ENCODE data around the gene QRICH1.

QRICH1 gene

DNA sequence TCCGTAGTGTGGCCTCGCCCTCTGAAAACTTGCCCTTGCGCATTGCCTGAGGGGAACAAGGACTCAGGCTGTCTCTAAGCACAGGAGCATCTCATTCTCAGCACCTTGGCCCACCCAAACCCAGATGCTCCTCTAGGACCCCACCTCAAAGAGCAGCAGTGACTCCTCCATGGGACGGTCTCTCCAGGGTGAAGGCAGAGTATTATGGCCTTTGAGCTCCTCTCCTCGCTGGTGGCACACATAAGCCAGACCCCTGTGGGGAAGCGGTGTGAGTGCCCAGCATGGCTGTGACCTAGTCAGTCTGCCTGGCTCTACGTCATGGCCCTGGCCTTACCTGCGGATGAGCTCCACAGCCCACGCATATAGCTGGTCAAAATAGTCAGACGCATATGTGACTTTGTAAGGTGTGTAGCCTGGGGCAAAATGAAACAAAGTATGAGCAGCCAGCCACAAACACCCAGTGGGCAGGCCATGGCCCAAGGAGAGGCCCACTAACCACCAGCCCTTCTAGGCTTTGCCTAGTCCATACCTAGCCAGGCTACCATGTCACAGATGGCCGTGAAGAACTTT is 6.3 kb upstream of the QRICH1 start:
- ChIA-PET POLR2A (interaction anchor here (1.2 to 1.4 kb wide), 2 partner anchors 71 to 78 kb away, joined by 3 to 4 read pairs; partner anchors contain the start of gene IMPDH2), CTCF (no interaction called here)
- DNase-seq (ENCODE audit: extremely low spot score) = no peak
- no peak for TF ChIP-seq ARNT (IDR thresholded peaks at IDR 0.05)
- TF ChIP-seq FOXK2 (IDR thresholded peaks at IDR 0.05) = no peak
- TF ChIP-seq, protein P1, sequence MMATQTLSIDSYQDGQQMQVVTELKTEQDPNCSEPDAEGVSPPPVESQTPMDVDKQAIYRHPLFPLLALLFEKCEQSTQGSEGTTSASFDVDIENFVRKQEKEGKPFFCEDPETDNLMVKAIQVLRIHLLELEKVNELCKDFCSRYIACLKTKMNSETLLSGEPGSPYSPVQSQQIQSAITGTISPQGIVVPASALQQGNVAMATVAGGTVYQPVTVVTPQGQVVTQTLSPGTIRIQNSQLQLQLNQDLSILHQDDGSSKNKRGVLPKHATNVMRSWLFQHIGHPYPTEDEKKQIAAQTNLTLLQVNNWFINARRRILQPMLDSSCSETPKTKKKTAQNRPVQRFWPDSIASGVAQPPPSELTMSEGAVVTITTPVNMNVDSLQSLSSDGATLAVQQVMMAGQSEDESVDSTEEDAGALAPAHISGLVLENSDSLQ (IDR thresholded peaks at IDR 0.05) = no peak
- TF ChIP-seq SP1 (IDR thresholded peaks at IDR 0.05) = no peak
- no peak for TF ChIP-seq FOXA1 (IDR thresholded peaks at IDR 0.05)
- no peak for TF ChIP-seq L3MBTL2 (conservative IDR thresholded peaks at IDR 0.05)
- no peak for TF ChIP-seq HDGF (IDR thresholded peaks at IDR 0.05; ENCODE audit: borderline replicate concordance)

DNA sequence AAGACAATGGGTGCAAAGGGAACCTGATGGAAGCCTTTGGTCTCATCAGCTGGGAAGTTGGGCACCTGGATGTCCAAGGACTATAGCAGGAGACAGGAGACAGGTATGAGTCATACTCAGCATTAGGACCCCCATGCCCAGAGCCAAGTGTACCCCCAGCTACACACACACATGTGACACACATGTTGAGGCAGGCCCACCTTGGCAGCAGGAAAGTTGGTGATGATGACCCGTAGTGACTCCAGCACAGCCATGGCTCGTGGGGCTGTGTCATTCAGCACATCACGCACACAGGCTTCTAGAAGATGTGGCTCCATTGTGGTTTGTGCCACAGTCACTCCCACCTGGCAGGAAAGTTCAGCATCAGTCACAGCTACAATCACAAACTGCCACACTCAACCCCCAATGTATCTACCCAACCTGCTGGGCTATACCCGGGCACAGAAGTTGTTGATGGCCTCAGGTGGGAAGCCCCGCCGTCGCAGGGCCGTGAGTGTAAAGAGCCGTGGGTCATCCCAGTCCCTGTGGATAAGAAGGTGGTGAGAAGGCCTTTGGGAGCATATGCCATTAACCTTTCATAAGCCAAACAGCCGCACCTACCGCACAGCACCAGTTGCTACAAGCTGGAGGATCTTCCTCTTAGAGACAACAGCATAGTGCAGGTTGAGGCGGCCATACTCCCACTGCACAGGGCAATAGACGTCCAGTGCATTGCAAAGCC is 5.2 kb upstream of the QRICH1 start:
- no peak for DNase-seq (ENCODE audit: extremely low spot score)
- TF ChIP-seq LEF1 (IDR thresholded peaks at IDR 0.05; ENCODE audit: borderline replicate concordance) (no peak), SP1 (IDR thresholded peaks at IDR 0.05) (no peak), TARDBP (IDR thresholded peaks at IDR 0.05) (no peak), SUZ12 (IDR thresholded peaks at IDR 0.05) (no peak), ZNF384 (IDR thresholded peaks at IDR 0.05) (no peak), L3MBTL2 (conservative IDR thresholded peaks at IDR 0.05) (no peak), ELF4 (IDR thresholded peaks at IDR 0.05) (no peak), BHLHE40 (IDR thresholded peaks at IDR 0.05; ENCODE audit: borderline replicate concordance) (no peak)
- TF ChIP-seq, protein P1 (IDR thresholded peaks at IDR 0.05) = no peak
- ChIA-PET CTCF (no interaction called here), POLR2A (interaction anchor here (1.2 to 1.4 kb wide), 2 partner anchors 70 to 77 kb away, joined by 3 to 4 read pairs; partner anchors contain the start of gene IMPDH2)

DNA sequence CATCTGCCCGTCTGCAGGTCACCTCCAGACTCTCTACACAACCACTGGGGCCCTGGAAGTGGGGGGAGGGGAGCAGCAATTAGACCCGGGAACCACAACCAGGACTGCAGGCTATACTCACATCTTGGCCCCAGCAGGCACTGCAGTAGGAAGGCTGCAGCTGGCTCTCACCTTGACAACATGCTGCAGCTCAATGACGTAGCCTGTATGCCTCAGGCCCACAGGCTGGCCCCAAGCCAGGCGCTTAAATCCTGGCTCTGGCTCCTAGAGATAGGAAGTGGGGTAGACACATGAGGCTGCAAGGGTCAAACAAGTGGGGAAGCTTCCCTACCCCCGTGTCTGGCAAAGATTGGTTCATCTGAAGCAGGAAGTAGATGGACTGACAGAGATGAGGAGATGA is 4.6 kb upstream of the QRICH1 start:
- CTCF ChIA-PET = no interaction called here
- POLR2A ChIA-PET = no interaction called here
- no peak for DNase-seq (ENCODE audit: extremely low spot score)
- TF ChIP-seq ARNT (IDR thresholded peaks at IDR 0.05) (no peak), FOXM1 (IDR thresholded peaks at IDR 0.05; ENCODE audit: borderline replicate concordance) (no peak), ELF4 (IDR thresholded peaks at IDR 0.05) (no peak), TARDBP (IDR thresholded peaks at IDR 0.05) (no peak), L3MBTL2 (conservative IDR thresholded peaks at IDR 0.05) (no peak), FOXK2 (IDR thresholded peaks at IDR 0.05) (no peak), ZNF384 (IDR thresholded peaks at IDR 0.05) (no peak), FOXA1 (IDR thresholded peaks at IDR 0.05) (no peak), SUZ12 (IDR thresholded peaks at IDR 0.05) (no peak), HDGF (IDR thresholded peaks at IDR 0.05; ENCODE audit: borderline replicate concordance) (no peak), SP1 (IDR thresholded peaks at IDR 0.05) (no peak), CTBP1 (IDR thresholded peaks at IDR 0.05; ENCODE audit: borderline replicate concordance) (no peak)
- TF ChIP-seq, protein P1 (IDR thresholded peaks at IDR 0.05) = no peak

DNA sequence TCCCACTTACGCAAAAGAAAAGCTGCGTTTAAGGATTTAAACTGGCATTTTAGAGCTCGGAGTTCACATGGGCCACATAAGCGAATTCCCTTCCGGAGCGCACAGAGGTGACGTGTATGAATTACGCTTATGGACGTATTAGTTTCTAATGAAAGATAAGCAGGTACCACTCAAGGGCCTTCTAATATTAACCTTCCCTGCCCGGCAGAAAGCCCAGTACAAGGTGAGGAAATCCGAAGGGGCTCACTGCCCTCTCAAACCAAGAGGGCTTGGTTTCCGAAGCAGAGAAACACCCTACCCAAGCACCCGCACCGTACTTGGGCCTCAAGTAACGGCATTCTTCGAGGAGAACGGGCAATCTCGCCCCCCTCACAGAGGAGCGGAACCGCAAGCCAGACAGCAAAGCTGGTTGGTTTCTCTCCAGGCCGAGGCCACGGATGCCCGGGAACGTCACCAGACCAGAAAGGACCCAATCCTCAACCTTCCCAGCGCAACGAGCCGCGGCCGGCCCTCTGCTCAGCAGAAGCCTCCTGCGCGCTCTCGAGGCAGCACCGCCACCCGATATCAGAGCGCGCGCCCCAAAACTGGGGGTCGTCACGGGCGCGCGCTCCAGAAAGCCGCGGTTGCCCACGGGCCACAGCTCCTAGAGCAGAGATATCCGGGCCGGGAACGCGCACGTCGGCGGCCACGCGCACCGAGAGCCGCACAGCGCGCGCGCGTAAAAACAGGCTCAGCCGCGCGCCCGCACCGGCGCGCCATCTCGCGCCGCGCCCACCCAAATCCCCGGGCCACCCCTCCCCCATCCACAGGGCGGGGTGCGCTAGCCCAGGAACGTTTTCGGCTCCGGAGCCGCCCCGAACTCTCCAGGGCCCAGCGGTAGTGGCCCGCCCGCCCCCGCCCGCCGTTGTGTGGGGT is 676 bp downstream of the QRICH1 start:
- ChIA-PET CTCF (interaction anchor here (1.0 to 1.4 kb wide), 5 partner anchors 11 to 86 kb away, joined by 3 to 7 read pairs (median 5); partner anchors contain the start of genes NDUFAF3 and QARS1), POLR2A (interaction anchor here (0.7 to 4.0 kb wide), 26 partner anchors 8 to 376 kb away, joined by 3 to 49 read pairs (median 6); partner anchors contain the start of genes DAG1, DALRD3, IMPDH2 and LAMB2)
- peak; percentile 73 for DNase-seq (ENCODE audit: extremely low spot score)
- no peak for TF ChIP-seq ARNT (IDR thresholded peaks at IDR 0.05)
- no peak for TF ChIP-seq TARDBP (IDR thresholded peaks at IDR 0.05)
- no peak for TF ChIP-seq BHLHE40 (IDR thresholded peaks at IDR 0.05; ENCODE audit: borderline replicate concordance)
- no peak for TF ChIP-seq HDGF (IDR thresholded peaks at IDR 0.05; ENCODE audit: borderline replicate concordance)
- no peak for TF ChIP-seq LEF1 (IDR thresholded peaks at IDR 0.05; ENCODE audit: borderline replicate concordance)
- TF ChIP-seq L3MBTL2 (conservative IDR thresholded peaks at IDR 0.05) = no peak

DNA sequence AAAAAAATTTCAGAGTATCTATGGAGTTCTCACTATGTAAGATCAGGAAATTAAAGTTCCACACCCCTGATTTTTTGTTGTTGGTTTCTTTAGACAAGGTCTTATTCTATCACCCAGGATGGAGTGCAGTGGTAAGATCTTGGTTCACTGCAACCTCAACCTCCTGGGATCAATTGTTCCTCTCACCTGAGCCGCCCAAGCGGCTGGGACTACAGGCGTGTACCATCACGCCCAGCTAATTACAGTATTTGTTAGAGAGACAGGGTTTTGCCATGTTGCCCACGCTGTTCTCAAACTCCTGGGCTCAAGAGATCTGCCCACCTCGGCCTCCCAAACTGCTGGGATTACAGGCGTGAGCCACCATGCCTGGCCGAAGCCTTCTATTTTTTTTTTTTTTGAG is 12.4 kb downstream of the QRICH1 start:
- no peak for TF ChIP-seq TARDBP (IDR thresholded peaks at IDR 0.05)
- no peak for TF ChIP-seq ARNT (IDR thresholded peaks at IDR 0.05)
- TF ChIP-seq FOXM1 (IDR thresholded peaks at IDR 0.05; ENCODE audit: borderline replicate concordance) = no peak
- TF ChIP-seq, protein P1 (IDR thresholded peaks at IDR 0.05) = no peak
- POLR2A ChIA-PET = no interaction called here
- DNase-seq (ENCODE audit: extremely low spot score) = no peak
- CTCF ChIA-PET = no interaction called here
